Gastrocnemius medialis (tissue), 4 donors: Measurements from ENCODE around the gene STAC2. TPM values are rescaled to one million over a fixed set of nuclear protein-coding genes. Genes with fewer than 3 reads are reported as not detected.
"Not testable (repeated sequence)": the region's sequence is repeated elsewhere in the genome, so short reads cannot be mapped to it uniquely, and the experiment has no call there.

ENCODE experiments used
- ATAC-seq, 2 donors: fragments of 150-250 bp; one replicate each; pipeline ENCODE4 v1.9.1; 2016
- DNase-seq, 2 donors: peaks; one replicate each; pipeline ENCODE4 v3.0.0-alpha.2; 2019
- H3K27ac ChIP-seq, 4 donors: fragments of 200-600 bp; sonication (generic); 1 replicate in 1 of 4; 2 replicates in 3 of 4; pipeline ENCODE4 v1.5.1; 2016 to 2018; ENCODE audit warnings: mild to moderate bottlenecking in 2 of 4, moderate library complexity in 1 of 4
- H3K27me3 ChIP-seq, 3 donors: fragments of 200-600 bp; sonication (generic) in 2 of 3; 1 replicate in 1 of 3; 2 replicates in 2 of 3; pipeline versions ENCODE4 v1.5.1 to v1.6.0; 2016 to 2019; ENCODE audit warnings: mild to moderate bottlenecking in 1 of 3, moderate library complexity in 1 of 3
- H3K36me3 ChIP-seq, 2 donors: fragments of 200-600 bp; sonication (generic) in 1 of 2; one replicate each; pipeline ENCODE4 v1.5.1; 2017 to 2018
- H3K4me1 ChIP-seq, 2 donors: fragments of 200-600 bp; sonication (generic) in 1 of 2; one replicate each; pipeline ENCODE4 v1.5.1; 2016 to 2017; ENCODE audit warnings: mild to moderate bottlenecking in 2 of 2
- H3K4me3 ChIP-seq, 4 donors: fragments of 200-600 bp; sonication (generic) in 3 of 4; 1 replicate in 1 of 4; 2 replicates in 3 of 4; pipeline ENCODE4 v1.5.1; 2016 to 2019; ENCODE audit warnings: mild to moderate bottlenecking in 2 of 4
- H3K9me3 ChIP-seq, 3 donors: fragments of 200-600 bp; sonication (generic) in 2 of 3; 1 replicate in 1 of 3; 2 replicates in 2 of 3; pipeline ENCODE4 v1.5.1; 2016 to 2019
- CTCF ChIP-seq, 5 experiments: fragments of 450-650 bp in 3 of 5; fragments of 200-600 bp in 2 of 5; sonication (generic) in 2 of 5; IDR thresholded peaks in 4 of 5; conservative IDR thresholded peaks in 1 of 5; 1 replicate in 4 of 5; 2 replicates in 1 of 5; pipeline ENCODE4 v1.5.1; 2016 to 2019; ENCODE audit warnings: antibody characterized with exemption in 5 of 5, mild to moderate bottlenecking in 3 of 5, moderate library complexity in 3 of 5
- POLR2A ChIP-seq, 2 donors: fragments of 450-650 bp; IDR thresholded peaks; one replicate each; pipeline ENCODE4 v1.6.1; 2017; ENCODE audit warnings: antibody characterized with exemption in 2 of 2, mild to moderate bottlenecking in 2 of 2, moderate library complexity in 2 of 2
- in situ Hi-C, 4 donors: fragments of 200-750 bp; cut with MboI; loops; one replicate each; pipeline versions ENCODE4 v1.15.0 to v1.8.0; 2017; ENCODE audit warnings: low sequenced_read_pairs in 4 of 4
- intact Hi-C: fragments of 100-400 bp; cut with DNase I; formaldehyde crosslinking; loops from one replicate; pipeline ENCODE4 v1.15.1; 2023; ENCODE audit warnings: low total_unique reads
- total RNA-seq, 4 donors: library from RNA; depleted of rRNA; stranded (reverse); fragments of >200 nt; gene quantifications; one replicate each; pipeline versions ENCODE4 v1.1.0 to v1.2.3, GENCODE V29; 2016

STAC2 gene
- total RNA-seq, 4 donors from 2014 or later = not detected

- no peaks in the 10 kb centered on the region for H3K27me3 ChIP-seq
- ATAC-seq (no peak), DNase-seq (no peak)
- no peak overlapping the region for H3K27ac ChIP-seq
- TF ChIP-seq CTCF (IDR thresholded peaks at IDR 0.05 in 4 of 5, conservative IDR thresholded peaks at IDR 0.05 in 1 of 5) (no peak), POLR2A (IDR thresholded peaks at IDR 0.05) (no peak)
- peaks cover 7 to 12% of the 10 kb centered on the region in 2 donors for H3K4me1 ChIP-seq
- intact Hi-C loops (no loop called here), in situ Hi-C loops (no loop called here)
- peaks cover 0 to 55% of the 10 kb centered on the region in 2 donors for H3K36me3 ChIP-seq
- no peak overlapping the region for H3K4me3 ChIP-seq
- H3K9me3 ChIP-seq = no peaks in the 10 kb centered on the region
These were observed 35.5 kb upstream of the STAC2 start for GRCh38 chr17:39261286-39261685.

GRCh38 chr17:39252788-39253460, 27.2 kb upstream of the STAC2 start:
- no peaks in the 10 kb centered on the region for H3K4me1 ChIP-seq
- H3K9me3 ChIP-seq = no peaks in the 10 kb centered on the region
- DNase-seq (no peak), ATAC-seq (no peak)
- H3K27me3 ChIP-seq = no peaks in the 10 kb centered on the region
- in situ Hi-C loops (no loop called here), intact Hi-C loops (no loop called here)
- H3K4me3 ChIP-seq = no peak overlapping the region
- H3K36me3 ChIP-seq = peaks cover 0 to 16% of the 10 kb centered on the region in 2 donors
- H3K27ac ChIP-seq = no peak overlapping the region
- TF ChIP-seq POLR2A (IDR thresholded peaks at IDR 0.05) = no peak
- no peak for TF ChIP-seq CTCF (IDR thresholded peaks at IDR 0.05 in 4 of 5, conservative IDR thresholded peaks at IDR 0.05 in 1 of 5)

- in situ Hi-C loops = no loop called here
- intact Hi-C loops = no loop called here
- Histone ChIP-seq H3K4me1 (no peaks in the 10 kb centered on the region), H3K27me3 (no peaks in the 10 kb centered on the region), H3K9me3 (no peaks in the 10 kb centered on the region), H3K27ac (no peak overlapping the region), H3K36me3 (peaks cover 0 to 9% of the 10 kb centered on the region in 2 donors), H3K4me3 (no peak overlapping the region)
- ATAC-seq (no peak), DNase-seq (no peak)
- TF ChIP-seq POLR2A (IDR thresholded peaks at IDR 0.05) = no peak
- TF ChIP-seq CTCF (IDR thresholded peaks at IDR 0.05 in 4 of 5, conservative IDR thresholded peaks at IDR 0.05 in 1 of 5) = no peak
These were observed 26.3 kb upstream of the STAC2 start for GRCh38 chr17:39251997-39252396.

GRCh38 chr17:39250076-39250475, 24.3 kb upstream of the STAC2 start:
- in situ Hi-C loops, H3K4me3 ChIP-seq, intact Hi-C loops, DNase-seq, ATAC-seq, H3K36me3 ChIP-seq, H3K9me3 ChIP-seq, H3K4me1 ChIP-seq, H3K27me3 ChIP-seq, H3K27ac ChIP-seq: not testable (repeated sequence)

- no peak for TF ChIP-seq POLR2A (IDR thresholded peaks at IDR 0.05)
- TF ChIP-seq CTCF (IDR thresholded peaks at IDR 0.05 in 4 of 5, conservative IDR thresholded peaks at IDR 0.05 in 1 of 5) = no peak
- no peaks in the 10 kb centered on the region for H3K9me3 ChIP-seq
- H3K27ac ChIP-seq = no peak overlapping the region
These were observed 20.5 kb upstream of the STAC2 start for GRCh38 chr17:39246274-39246673.

More at GRCh38 chr17:39246274-39246673, 20.5 kb upstream of the STAC2 start:
- intact Hi-C loops = loop anchor here (10.0 kb wide), 1 partner anchor 261 kb away; no protein-coding TSS in a partner anchor
- DNase-seq = no peak
- H3K4me1 ChIP-seq = peaks cover 0 to 6% of the 10 kb centered on the region in 2 donors
- no peak for ATAC-seq
- in situ Hi-C loops = loop anchor here in 2 of 4 donors (5.0 to 10.0 kb wide), 2 partner anchors 39 to 81 kb away; partner anchors contain the start of gene ARL5C (in 1 of the 2)
- no peak overlapping the region for H3K4me3 ChIP-seq
- H3K27me3 ChIP-seq = no peaks in the 10 kb centered on the region
- H3K36me3 ChIP-seq = no peaks in the 10 kb centered on the region
